ENCODE measurements around the gene PAMR1.

DNA sequence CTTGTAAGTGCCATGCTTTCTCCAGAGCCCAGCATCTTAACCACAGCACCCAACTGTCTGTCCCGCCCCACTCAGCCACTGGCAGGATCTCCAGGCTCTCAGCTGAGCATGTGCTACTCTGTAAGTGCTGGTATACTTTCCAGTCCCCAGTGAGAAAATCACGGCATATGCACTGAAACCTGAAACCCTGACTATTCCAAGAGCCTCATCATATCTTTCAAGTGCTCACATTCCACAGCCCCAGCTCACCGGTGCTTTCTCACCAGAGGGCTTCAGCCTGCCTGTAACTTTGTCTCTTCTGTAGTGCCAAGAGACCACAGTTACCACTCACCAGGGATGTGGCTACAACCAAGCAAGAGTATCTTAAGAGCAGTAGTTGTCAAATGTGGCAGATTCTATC, 24.4 kb upstream of the PAMR1 start:
- no peak for TF ChIP-seq EZH2 (IDR thresholded peaks at IDR 0.05; ENCODE audit: borderline replicate concordance, low read depth, low read length, poor library complexity, severe bottlenecking)
- TF ChIP-seq, protein P1, sequence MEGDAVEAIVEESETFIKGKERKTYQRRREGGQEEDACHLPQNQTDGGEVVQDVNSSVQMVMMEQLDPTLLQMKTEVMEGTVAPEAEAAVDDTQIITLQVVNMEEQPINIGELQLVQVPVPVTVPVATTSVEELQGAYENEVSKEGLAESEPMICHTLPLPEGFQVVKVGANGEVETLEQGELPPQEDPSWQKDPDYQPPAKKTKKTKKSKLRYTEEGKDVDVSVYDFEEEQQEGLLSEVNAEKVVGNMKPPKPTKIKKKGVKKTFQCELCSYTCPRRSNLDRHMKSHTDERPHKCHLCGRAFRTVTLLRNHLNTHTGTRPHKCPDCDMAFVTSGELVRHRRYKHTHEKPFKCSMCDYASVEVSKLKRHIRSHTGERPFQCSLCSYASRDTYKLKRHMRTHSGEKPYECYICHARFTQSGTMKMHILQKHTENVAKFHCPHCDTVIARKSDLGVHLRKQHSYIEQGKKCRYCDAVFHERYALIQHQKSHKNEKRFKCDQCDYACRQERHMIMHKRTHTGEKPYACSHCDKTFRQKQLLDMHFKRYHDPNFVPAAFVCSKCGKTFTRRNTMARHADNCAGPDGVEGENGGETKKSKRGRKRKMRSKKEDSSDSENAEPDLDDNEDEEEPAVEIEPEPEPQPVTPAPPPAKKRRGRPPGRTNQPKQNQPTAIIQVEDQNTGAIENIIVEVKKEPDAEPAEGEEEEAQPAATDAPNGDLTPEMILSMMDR (conservative IDR thresholded peaks at IDR 0.05; ENCODE audit: low read depth, low read length) = no peak

All from A673 (cell line).